ENCODE data around the gene METRN. TPM values are rescaled to one million over a fixed set of nuclear protein-coding genes. Genes with fewer than 3 reads are reported as not detected.
"Not testable (repeated sequence)": the region's sequence is repeated elsewhere in the genome, so short reads cannot be mapped to it uniquely, and the experiment has no call there.

METRN gene
- total RNA-seq, 1 experiment from 2014 or later: 69.5 TPM

DNA sequence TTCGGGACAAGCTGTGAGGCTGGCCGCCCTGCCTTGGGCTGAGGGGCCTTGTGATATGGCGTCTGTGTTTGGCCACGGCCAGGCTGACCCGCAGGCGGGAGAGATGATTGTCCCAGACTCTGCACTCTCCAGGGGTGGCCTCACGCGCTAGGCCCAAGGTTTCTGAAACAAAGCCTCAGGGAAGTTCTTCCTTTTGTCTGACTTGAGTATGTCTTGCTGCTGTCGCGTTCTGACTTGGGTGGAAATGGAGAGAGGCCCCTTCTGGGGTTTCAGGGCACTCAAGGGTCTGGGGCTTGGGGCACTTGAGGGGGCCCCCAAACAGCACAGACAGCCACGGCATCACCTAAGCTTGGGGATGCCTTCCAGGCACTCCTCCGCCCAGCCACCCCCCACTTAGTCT lies 3.8 kb upstream of the METRN start:
- no peak for DNase-seq (ENCODE audit: unreplicated experiment)
- intact Hi-C loops (cut with micrococcal nuclease): loop anchor here (2.0 kb wide), 1 partner anchor 344 kb away; no protein-coding TSS in a partner anchor
- Mint-ChIP-seq H3K4me3 (ENCODE audit: unreplicated experiment) (peak overlapping the region; percentile 36), H3K36me3 (ENCODE audit: insufficient read depth, unreplicated experiment) (peaks cover 4% of the 10 kb centered on the region), H3K27me3 (ENCODE audit: insufficient read depth, unreplicated experiment) (no peaks in the 10 kb centered on the region), H3K9me3 (ENCODE audit: unreplicated experiment) (no peaks in the 10 kb centered on the region), H3K4me1 (ENCODE audit: insufficient read depth, unreplicated experiment) (peaks cover 24% of the 10 kb centered on the region), H3K27ac (ENCODE audit: low read depth, unreplicated experiment) (peak overlapping the region; percentile 31)
- TF ChIP-seq, protein P1, sequence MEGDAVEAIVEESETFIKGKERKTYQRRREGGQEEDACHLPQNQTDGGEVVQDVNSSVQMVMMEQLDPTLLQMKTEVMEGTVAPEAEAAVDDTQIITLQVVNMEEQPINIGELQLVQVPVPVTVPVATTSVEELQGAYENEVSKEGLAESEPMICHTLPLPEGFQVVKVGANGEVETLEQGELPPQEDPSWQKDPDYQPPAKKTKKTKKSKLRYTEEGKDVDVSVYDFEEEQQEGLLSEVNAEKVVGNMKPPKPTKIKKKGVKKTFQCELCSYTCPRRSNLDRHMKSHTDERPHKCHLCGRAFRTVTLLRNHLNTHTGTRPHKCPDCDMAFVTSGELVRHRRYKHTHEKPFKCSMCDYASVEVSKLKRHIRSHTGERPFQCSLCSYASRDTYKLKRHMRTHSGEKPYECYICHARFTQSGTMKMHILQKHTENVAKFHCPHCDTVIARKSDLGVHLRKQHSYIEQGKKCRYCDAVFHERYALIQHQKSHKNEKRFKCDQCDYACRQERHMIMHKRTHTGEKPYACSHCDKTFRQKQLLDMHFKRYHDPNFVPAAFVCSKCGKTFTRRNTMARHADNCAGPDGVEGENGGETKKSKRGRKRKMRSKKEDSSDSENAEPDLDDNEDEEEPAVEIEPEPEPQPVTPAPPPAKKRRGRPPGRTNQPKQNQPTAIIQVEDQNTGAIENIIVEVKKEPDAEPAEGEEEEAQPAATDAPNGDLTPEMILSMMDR (IDR thresholded peaks at IDR 0.05; ENCODE audit: unreplicated experiment): no peak
- no TSS peak for BruUV-seq (replicated peaks)
- ChIA-PET CTCF (interaction anchor here (0.6 to 3.9 kb wide), 9 partner anchors 9 to 1353 kb away, joined by 3 to 34 read pairs (median 3); partner anchors contain the start of genes CHTF18 and RPUSD1), POLR2A (interaction anchor here (0.7 to 8.8 kb wide), 3 partner anchors 13 to 74 kb away, joined by 3 to 124 read pairs (median 5); partner anchors contain the start of genes ANTKMT, CCDC78, HAGHL and WDR24)

- intact Hi-C loops (cut with micrococcal nuclease): loop anchor here (1.0 to 2.0 kb wide), 2 partner anchors 74 to 343 kb away; no protein-coding TSS in a partner anchor
- Mint-ChIP-seq H3K4me3 (ENCODE audit: unreplicated experiment) (peak overlapping the region; percentile 36), H3K27me3 (ENCODE audit: insufficient read depth, unreplicated experiment) (no peaks in the 10 kb centered on the region), H3K36me3 (ENCODE audit: insufficient read depth, unreplicated experiment) (peaks cover 4% of the 10 kb centered on the region), H3K9me3 (ENCODE audit: unreplicated experiment) (no peaks in the 10 kb centered on the region), H3K4me1 (ENCODE audit: insufficient read depth, unreplicated experiment) (peaks cover 24% of the 10 kb centered on the region), H3K27ac (ENCODE audit: low read depth, unreplicated experiment) (peak overlapping the region; percentile 31)
- DNase-seq (ENCODE audit: unreplicated experiment): peak; percentile 68
- POLR2A ChIA-PET: interaction anchor here (0.6 to 8.8 kb wide), 24 partner anchors 7 to 377 kb away, joined by 3 to 124 read pairs (median 4); partner anchors contain the start of genes ANTKMT, CCDC78, CIAO3 and HAGHL
- TF ChIP-seq, protein P1 (IDR thresholded peaks at IDR 0.05; ENCODE audit: unreplicated experiment): peak; percentile 91
- CTCF ChIA-PET: interaction anchor here (0.6 to 3.9 kb wide), 33 partner anchors 8 to 1352 kb away, joined by 3 to 34 read pairs (median 4); partner anchors contain the start of genes ANTKMT, CHTF18, CIAO3 and HAGHL
- BruUV-seq (replicated peaks): no TSS peak
Measured at GRCh38 chr16:711548-712320, 3.2 kb upstream of the METRN start.

DNA sequence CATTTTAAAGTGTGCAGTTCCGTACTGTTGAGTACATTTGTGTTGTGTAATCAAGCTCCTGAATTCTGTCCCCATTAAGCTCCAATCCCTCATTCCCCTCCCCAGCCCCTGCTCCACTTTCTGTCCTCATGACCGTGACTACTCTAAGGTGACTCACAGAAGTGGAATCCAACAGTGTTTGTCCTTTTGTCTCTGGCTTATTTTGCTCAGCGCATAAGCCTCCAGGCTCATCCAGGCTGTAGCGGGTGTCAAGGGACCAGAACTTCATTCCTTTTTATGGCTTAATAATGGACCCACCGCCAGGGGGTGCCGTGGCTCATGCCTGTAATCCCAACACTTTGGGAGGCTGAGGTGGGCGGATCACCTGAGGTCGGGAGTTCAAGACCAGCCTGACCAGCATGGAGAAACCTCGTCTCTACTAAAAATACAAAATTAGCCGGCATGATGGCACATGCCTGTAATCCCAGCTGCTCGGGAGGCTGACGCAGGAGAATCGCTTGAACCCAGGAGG lies 2.1 kb upstream of the METRN start:
- peak; percentile 96 for DNase-seq (ENCODE audit: unreplicated experiment)
- H3K4me3 Mint-ChIP-seq (ENCODE audit: unreplicated experiment): peak overlapping the region; percentile 42
- not testable (repeated sequence) for H3K36me3 Mint-ChIP-seq (ENCODE audit: insufficient read depth, unreplicated experiment); H3K9me3 Mint-ChIP-seq (ENCODE audit: unreplicated experiment); H3K27me3 Mint-ChIP-seq (ENCODE audit: insufficient read depth, unreplicated experiment); BruUV-seq (replicated peaks)
- peak overlapping the region; percentile 72 for H3K27ac Mint-ChIP-seq (ENCODE audit: low read depth, unreplicated experiment)
- ChIA-PET CTCF (interaction anchor here (0.6 to 3.9 kb wide), 29 partner anchors 8 to 646 kb away, joined by 3 to 34 read pairs (median 4); partner anchors contain the start of genes ANTKMT, CHTF18, CIAO3 and HAGHL), POLR2A (interaction anchor here (0.6 to 8.8 kb wide), 20 partner anchors 9 to 125 kb away, joined by 3 to 124 read pairs (median 4); partner anchors contain the start of genes ANTKMT, CCDC78, CIAO3 and HAGHL)
- peaks cover 20% of the 10 kb centered on the region for H3K4me1 Mint-ChIP-seq (ENCODE audit: insufficient read depth, unreplicated experiment)
- TF ChIP-seq, protein P1 (IDR thresholded peaks at IDR 0.05; ENCODE audit: unreplicated experiment): peak; percentile 58
- intact Hi-C loops (cut with micrococcal nuclease): loop anchor here (1.0 kb wide), 1 partner anchor 73 kb away; no protein-coding TSS in a partner anchor

DNA sequence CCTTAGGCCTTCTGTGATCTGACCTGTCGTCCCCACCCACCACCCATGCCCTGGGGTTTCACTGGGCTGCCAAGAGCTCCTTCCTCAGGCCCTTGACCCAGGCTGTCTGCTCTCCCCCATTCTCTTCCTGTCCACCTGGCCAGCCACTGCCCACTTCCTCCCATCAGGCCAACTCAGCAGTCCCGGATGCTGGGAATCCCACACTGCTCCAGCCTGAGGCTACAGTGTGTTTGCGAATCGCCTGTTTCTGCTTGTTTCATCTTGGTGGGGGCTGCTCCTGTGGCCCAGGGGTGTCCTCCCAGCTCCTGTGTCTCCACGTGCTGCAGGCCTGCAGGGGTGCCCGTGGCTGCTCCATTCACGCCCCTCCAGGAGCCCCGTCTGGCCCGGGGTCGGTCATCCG lies 839 bp upstream of the METRN start:
- intact Hi-C loops (cut with micrococcal nuclease): no loop called here
- Mint-ChIP-seq H3K36me3 (ENCODE audit: insufficient read depth, unreplicated experiment) (peaks cover 12% of the 10 kb centered on the region), H3K4me1 (ENCODE audit: insufficient read depth, unreplicated experiment) (peaks cover 18% of the 10 kb centered on the region), H3K9me3 (ENCODE audit: unreplicated experiment) (no peaks in the 10 kb centered on the region), H3K27ac (ENCODE audit: low read depth, unreplicated experiment) (no peak overlapping the region), H3K4me3 (ENCODE audit: unreplicated experiment) (peak overlapping the region; percentile 60), H3K27me3 (ENCODE audit: insufficient read depth, unreplicated experiment) (no peaks in the 10 kb centered on the region)
- TF ChIP-seq, protein P1 (IDR thresholded peaks at IDR 0.05; ENCODE audit: unreplicated experiment): no peak
- POLR2A ChIA-PET: interaction anchor here (1.2 to 8.8 kb wide), 6 partner anchors 10 to 74 kb away, joined by 3 to 124 read pairs (median 9); partner anchors contain the start of genes ANTKMT, CCDC78, CHTF18 and CIAO3
- CTCF ChIA-PET: interaction anchor here (0.6 to 1.6 kb wide), 5 partner anchors 10 to 71 kb away, joined by 3 to 6 read pairs (median 4); no protein-coding TSS in a partner anchor
- BruUV-seq (replicated peaks): no TSS peak
- DNase-seq (ENCODE audit: unreplicated experiment): no peak
